Keratinocyte (primary cell): ENCODE results near the gene CARD9. TPM values are rescaled to one million over a fixed set of nuclear protein-coding genes. Genes with fewer than 3 reads are reported as not detected.

Experiments
- DNase-seq: peaks from one replicate; pipeline ENCODE4 v3.0.0-alpha.2; 2011; ENCODE audit warnings: low read depth, missing footprints, low spot score
- FAIRE-seq: peaks from 2 replicates; lab custom pipeline; 2011; peaks lifted over from hg19 to GRCh38; lab: Jason Lieb, UNC
- H2AFZ ChIP-seq: 2 replicates; pipeline ENCODE4 v1.6.0; 2012; ENCODE audit warnings: low read length, control low read depth, inconsistent platforms; ENCODE audit not compliant: control insufficient read depth
- H3K27ac ChIP-seq: 2 replicates; pipeline ENCODE4 v1.5.1; 2011; ENCODE audit warnings: low read length; ENCODE audit not compliant: control insufficient read depth, insufficient read depth
- H3K27me3 ChIP-seq: 3 replicates; pipeline ENCODE4 v1.6.0; 2011; ENCODE audit warnings: low read length; ENCODE audit not compliant: control insufficient read depth, insufficient read depth; ENCODE audit errors: extremely low read depth
- H3K36me3 ChIP-seq, 2 experiments: 2 replicates in 1 of 2; 3 replicates in 1 of 2; pipeline ENCODE4 v1.5.1; 2011; ENCODE audit warnings: low read length in 2 of 2, mild to moderate bottlenecking in 1 of 2; ENCODE audit not compliant: control insufficient read depth in 2 of 2, insufficient read depth in 2 of 2; ENCODE audit errors: extremely low read depth in 1 of 2
- H3K4me1 ChIP-seq: 3 replicates; pipeline ENCODE4 v1.5.1; 2011; ENCODE audit warnings: low read length; ENCODE audit not compliant: control insufficient read depth, insufficient read depth; ENCODE audit errors: extremely low read depth
- H3K4me2 ChIP-seq: 3 replicates; pipeline ENCODE4 v1.6.0; 2011; ENCODE audit warnings: low read depth, low read length; ENCODE audit not compliant: control insufficient read depth, insufficient read depth; ENCODE audit errors: extremely low read depth
- H3K4me3 ChIP-seq, 3 experiments: fragments of 200-600 bp in 1 of 3; sonication (generic) in 1 of 3; 2 replicates in 2 of 3; 3 replicates in 1 of 3; pipeline ENCODE4 v1.5.1; 2011 to 2016; ENCODE audit warnings: low read length in 3 of 3, mild to moderate bottlenecking in 3 of 3, control low read depth in 2 of 3, inconsistent platforms in 1 of 3, low read depth in 1 of 3, mixed read lengths in 1 of 3, mixed run types in 1 of 3, moderate library complexity in 1 of 3; ENCODE audit not compliant: control insufficient read depth in 2 of 3, insufficient read depth in 2 of 3; ENCODE audit errors: extremely low read depth in 1 of 3
- H3K79me2 ChIP-seq: 2 replicates; pipeline ENCODE4 v1.6.0; 2012; ENCODE audit warnings: low read length; ENCODE audit not compliant: control insufficient read depth, insufficient read depth
- H3K9ac ChIP-seq: 3 replicates; pipeline ENCODE4 v1.6.0; 2011; ENCODE audit warnings: low read length; ENCODE audit not compliant: control insufficient read depth, insufficient read depth; ENCODE audit errors: extremely low read depth
- H3K9me1 ChIP-seq: 3 replicates; pipeline ENCODE4 v1.6.0; 2011; ENCODE audit warnings: low read length; ENCODE audit not compliant: control insufficient read depth, insufficient read depth; ENCODE audit errors: extremely low read depth
- H3K9me3 ChIP-seq: 2 replicates; pipeline ENCODE4 v1.5.1; 2012; ENCODE audit warnings: low read depth, low read length; ENCODE audit not compliant: control insufficient read depth
- H4K20me1 ChIP-seq: 3 replicates; pipeline ENCODE4 v1.6.0; 2011; ENCODE audit warnings: low read length; ENCODE audit not compliant: control insufficient read depth, insufficient read depth; ENCODE audit errors: extremely low read depth
- EZH2 ChIP-seq: IDR thresholded peaks from one replicate; pipeline ENCODE4 v1.6.1; 2012; ENCODE audit warnings: inconsistent platforms, mild to moderate bottlenecking, low read length, moderate library complexity
- dilution Hi-C: fragments of 300-500 bp; cut with MboI; formaldehyde crosslinking; loops from one replicate; pipeline ENCODE4 v1.7.0; 2020; ENCODE audit warnings: low sequenced_read_pairs; ENCODE audit not compliant: extremely low pct_ligation_motif_present
- polyA plus RNA-seq, 5 experiments: library from polyadenylated mRNA; depleted of rRNA in 3 of 5; stranded (reverse) in 3 of 5; stranded (forward) in 1 of 5; unstranded in 1 of 5; fragments of >200 nt; gene quantifications; 1 replicate in 1 of 5; 2 replicates in 3 of 5; 3 replicates in 1 of 5; pipeline versions ENCODE4 v1.2.1 to v1.2.3, GENCODE V29; 2011 to 2012; ENCODE audit warnings: missing spikeins in 2 of 5, low read depth in 1 of 5, low replicate concordance in 1 of 5
- TF ChIP-seq, protein P1 (sequence below), 3 experiments: IDR thresholded peaks in 1 of 3; conservative IDR thresholded peaks in 1 of 3; optimal IDR thresholded peaks in 1 of 3; 2 replicates in 2 of 3; 3 replicates in 1 of 3; pipeline versions ENCODE3 to v1.5.1; 2011; ENCODE audit warnings: low read length in 3 of 3, mild to moderate bottlenecking in 3 of 3, moderate library complexity in 2 of 3, control low read depth in 1 of 3, inconsistent platforms in 1 of 3; ENCODE audit not compliant: insufficient read depth in 2 of 3; ENCODE audit errors: extremely low read depth in 1 of 3

The CARD9 gene
- polyA plus RNA-seq, 1 donor (not counting 4 experiments of a cell fraction or from before 2014, with no cell fraction given), result 0.07 TPM

DNA sequence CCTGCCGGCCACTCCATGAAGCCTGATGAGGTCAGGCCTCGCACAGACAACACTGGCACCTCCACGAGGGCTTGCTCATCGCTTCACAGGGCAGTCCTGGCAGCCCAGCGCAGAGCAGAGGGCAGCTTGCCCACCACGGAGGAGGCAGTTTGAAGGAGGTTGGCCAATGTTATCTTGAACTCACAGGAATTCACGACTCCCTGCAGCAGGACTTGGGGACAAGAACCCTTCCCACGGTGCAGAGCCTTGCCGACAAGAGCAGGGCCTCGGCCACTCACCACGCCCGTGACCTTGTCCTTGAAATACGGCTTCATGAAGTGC is 21.5 kb upstream of the CARD9 start:
- Histone ChIP-seq H3K36me3 (peaks cover 54 to 59% of the 10 kb centered on the region in 2 experiments), H3K27me3 (no peaks in the 10 kb centered on the region), H3K9me3 (no peaks in the 10 kb centered on the region), H4K20me1 (peaks cover 5% of the 10 kb centered on the region), H3K79me2 (peaks cover 37% of the 10 kb centered on the region), H3K4me3 (no peak overlapping the region), H2AFZ (no peak overlapping the region), H3K27ac (no peak overlapping the region), H3K4me1 (peaks cover 8% of the 10 kb centered on the region), H3K9ac (no peak overlapping the region), H3K4me2 (no peak overlapping the region), H3K9me1 (peaks cover 4% of the 10 kb centered on the region)
- DNase-seq, result no peak
- dilution Hi-C loops, result no loop called here
- TF ChIP-seq, protein P1, sequence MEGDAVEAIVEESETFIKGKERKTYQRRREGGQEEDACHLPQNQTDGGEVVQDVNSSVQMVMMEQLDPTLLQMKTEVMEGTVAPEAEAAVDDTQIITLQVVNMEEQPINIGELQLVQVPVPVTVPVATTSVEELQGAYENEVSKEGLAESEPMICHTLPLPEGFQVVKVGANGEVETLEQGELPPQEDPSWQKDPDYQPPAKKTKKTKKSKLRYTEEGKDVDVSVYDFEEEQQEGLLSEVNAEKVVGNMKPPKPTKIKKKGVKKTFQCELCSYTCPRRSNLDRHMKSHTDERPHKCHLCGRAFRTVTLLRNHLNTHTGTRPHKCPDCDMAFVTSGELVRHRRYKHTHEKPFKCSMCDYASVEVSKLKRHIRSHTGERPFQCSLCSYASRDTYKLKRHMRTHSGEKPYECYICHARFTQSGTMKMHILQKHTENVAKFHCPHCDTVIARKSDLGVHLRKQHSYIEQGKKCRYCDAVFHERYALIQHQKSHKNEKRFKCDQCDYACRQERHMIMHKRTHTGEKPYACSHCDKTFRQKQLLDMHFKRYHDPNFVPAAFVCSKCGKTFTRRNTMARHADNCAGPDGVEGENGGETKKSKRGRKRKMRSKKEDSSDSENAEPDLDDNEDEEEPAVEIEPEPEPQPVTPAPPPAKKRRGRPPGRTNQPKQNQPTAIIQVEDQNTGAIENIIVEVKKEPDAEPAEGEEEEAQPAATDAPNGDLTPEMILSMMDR (optimal IDR thresholded peaks at IDR 0.05 in 1 of 3, IDR thresholded peaks at IDR 0.05 in 1 of 3, conservative IDR thresholded peaks at IDR 0.05 in 1 of 3; ENCODE audit: extremely low read depth in 1 of 3, insufficient read depth in 2 of 3, low read length in 3 of 3), result no peak
- TF ChIP-seq EZH2, result no peak
- no peak for FAIRE-seq

DNA sequence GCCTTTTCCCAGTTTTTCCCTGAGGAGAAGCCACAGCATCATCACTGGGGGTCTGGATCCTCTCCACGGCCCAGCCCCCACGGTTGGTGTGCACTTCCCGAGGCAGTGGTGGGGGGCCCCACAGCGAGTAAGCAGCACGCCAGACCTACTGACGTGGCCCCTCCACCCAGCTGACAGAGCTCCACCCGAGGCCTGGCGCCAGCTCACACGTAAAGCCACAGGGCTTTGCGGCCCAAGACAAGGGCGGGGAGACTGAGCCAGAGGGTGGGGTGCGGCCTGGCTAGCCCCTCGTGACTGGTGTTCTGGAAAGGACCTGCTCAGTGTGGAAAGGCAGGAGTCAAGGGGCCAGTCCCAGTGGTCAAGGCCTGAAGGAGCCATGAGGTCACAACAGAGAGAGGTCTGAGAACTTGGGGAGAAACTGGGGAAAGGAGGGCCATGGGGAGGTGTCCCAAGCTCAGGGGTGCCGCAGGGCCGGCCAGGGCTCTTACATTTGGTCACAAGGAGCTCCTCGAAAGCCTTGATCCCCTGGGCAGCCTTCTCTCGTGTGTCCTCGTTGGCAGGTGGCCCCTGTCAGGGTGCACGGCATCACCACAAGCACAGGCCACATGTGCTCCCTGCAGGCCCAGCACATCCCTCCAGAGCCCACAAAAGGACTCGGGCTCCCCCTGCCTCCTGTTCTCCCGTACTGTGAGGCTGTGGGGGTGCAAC is 21.0 kb upstream of the CARD9 start:
- Histone ChIP-seq H3K9ac (no peak overlapping the region), H4K20me1 (peaks cover 5% of the 10 kb centered on the region), H3K4me2 (no peak overlapping the region), H2AFZ (no peak overlapping the region), H3K27me3 (no peaks in the 10 kb centered on the region), H3K4me3 (no peak overlapping the region), H3K79me2 (peaks cover 32% of the 10 kb centered on the region), H3K9me3 (no peaks in the 10 kb centered on the region), H3K9me1 (peaks cover 4% of the 10 kb centered on the region), H3K36me3 (peaks cover 59% of the 10 kb centered on the region in 2 experiments), H3K4me1 (peaks cover 8% of the 10 kb centered on the region), H3K27ac (no peak overlapping the region)
- no peak for FAIRE-seq
- dilution Hi-C loops, result no loop called here
- no peak for DNase-seq
- no peak for TF ChIP-seq EZH2
- TF ChIP-seq, protein P1 (optimal IDR thresholded peaks at IDR 0.05 in 1 of 3, IDR thresholded peaks at IDR 0.05 in 1 of 3, conservative IDR thresholded peaks at IDR 0.05 in 1 of 3; ENCODE audit: extremely low read depth in 1 of 3, insufficient read depth in 2 of 3, low read length in 3 of 3), result no peak
